B cell (primary cell): ENCODE results near the gene TWIST2.

Experiments used
- CTCF ChIP-seq: fragments of 200-600 bp; IDR thresholded peaks from one replicate; pipeline ENCODE4 v1.8.0; 2022; ENCODE audit warnings: antibody characterized with exemption, mild to moderate bottlenecking
- EZH2 ChIP-seq: IDR thresholded peaks from 2 replicates; pipeline ENCODE4 v1.6.1; 2012; ENCODE audit warnings: borderline replicate concordance, low read depth, mild to moderate bottlenecking, moderate library complexity, low read length; ENCODE audit not compliant: insufficient read depth, poor library complexity, severe bottlenecking

GRCh38 chr2:238920053-238920452 is 72.2 kb downstream of the TWIST2 start:
- TF ChIP-seq CTCF (no peak), EZH2 (no peak)
